Airway epithelial cell (primary cell): ENCODE results near the gene LDLRAD2. TPM values are rescaled to one million over a fixed set of nuclear protein-coding genes. Genes with fewer than 3 reads are reported as not detected.

Experiments
- total RNA-seq: library from RNA; depleted of rRNA; stranded (reverse); fragments of >200 nt; gene quantifications from 2 replicates; pipeline ENCODE4 v1.2.3, GENCODE V29; 2015

Gene LDLRAD2, protein sequence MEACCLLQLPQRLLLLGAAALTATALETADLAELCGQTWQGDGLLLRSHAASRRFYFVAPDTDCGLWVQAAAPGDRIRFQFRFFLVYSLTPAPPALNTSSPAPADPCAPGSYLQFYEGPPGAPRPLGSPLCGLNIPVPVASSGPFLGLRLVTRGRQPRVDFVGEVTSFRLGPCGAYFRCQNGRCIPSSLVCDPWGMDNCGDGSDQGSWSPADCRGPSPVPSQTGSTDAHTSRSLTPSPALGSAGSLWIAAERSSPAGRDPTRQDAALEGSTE
- not detected in 2 replicates for total RNA-seq

DNA sequence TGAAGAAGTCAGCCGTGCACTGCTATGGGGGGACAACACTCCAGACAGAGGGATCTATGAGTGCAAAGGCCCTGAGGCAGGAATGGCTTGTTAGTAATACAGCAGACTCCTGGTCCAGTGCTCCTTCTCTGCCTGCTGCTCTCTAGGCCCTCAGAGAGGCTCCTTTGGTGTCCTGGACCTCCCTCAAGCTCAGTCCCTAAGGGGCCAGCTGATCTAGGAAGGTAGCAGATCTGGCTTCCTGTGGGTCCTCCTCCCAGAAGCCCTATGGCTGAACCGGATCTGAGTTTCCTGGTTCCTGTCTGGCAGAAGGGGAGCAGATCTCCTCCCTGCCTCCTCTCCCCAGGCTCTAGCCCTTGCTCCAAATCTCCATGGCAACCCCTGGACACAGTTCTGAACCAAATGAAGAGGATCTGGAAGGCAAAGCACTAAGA lies at the start of gene LDLRAD2:
Gene LDLRAD2, plus strand, starts transcription at position 391 of the 431 bp plus-strand sequence. CDS start 187 bp downstream, outside the sequence.

DNA sequence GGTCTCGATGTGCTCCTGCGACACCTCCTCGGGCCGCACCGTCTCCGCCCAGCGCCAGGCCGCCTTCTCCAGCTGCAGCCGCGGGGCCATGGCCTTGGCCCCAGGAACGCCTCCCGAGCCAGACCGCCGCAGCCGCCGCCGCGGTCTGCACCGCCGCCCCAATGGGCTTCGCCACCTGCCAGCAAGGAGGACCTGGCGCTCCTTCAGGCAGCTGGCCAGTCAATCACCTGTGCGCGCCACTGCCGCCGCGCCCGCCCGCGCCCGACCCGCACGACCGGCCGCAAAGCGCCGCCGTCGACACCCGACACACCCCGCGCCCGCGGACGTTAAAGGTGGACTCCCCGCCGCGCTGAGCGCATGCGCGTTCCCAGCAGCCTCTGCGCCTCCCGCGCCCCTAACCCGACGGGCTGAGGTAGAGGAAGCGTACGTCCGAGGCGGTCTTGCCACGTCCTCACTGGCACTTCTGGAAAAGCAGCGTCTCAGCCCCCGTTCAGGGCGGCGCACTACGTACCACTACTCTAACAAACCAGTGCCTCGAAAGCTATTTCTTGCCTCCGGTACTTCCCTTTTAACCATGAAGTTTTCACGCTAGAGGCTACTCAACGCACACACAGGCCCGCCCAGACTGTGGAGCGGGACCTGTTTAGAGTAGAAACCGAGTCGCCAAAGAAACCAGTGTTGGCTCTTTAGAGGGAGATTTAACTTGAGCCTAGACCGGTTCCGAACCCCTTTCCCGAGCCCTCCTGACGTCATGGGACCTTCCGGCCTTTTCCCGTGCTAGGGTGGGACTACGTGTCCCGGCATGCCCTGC lies 29.0 kb upstream of the LDLRAD2 start, which contains the start of gene USP48:
Gene USP48, minus strand, starts transcription at position 282 of the 811 bp plus-strand sequence. Its CDS starts 192 bp downstream, at position 90.

Other genes starting within 250 kb of the LDLRAD2 start
- gene RAP1GAP, start 142.9 kb upstream of the LDLRAD2 start, total RNA-seq, result 0.46 and 1.8 TPM in 2 replicates
- 24.4 and 32.6 TPM in 2 replicates for gene USP48, start 29.1 kb upstream of the LDLRAD2 start, total RNA-seq
- 109 and 120 TPM in 2 replicates for gene HSPG2, start 125.0 kb downstream of the LDLRAD2 start, total RNA-seq
- not detected in 2 replicates for gene CELA3B, start 164.8 kb downstream of the LDLRAD2 start, total RNA-seq
- gene CELA3A, start 189.4 kb downstream of the LDLRAD2 start, total RNA-seq, result not detected in 2 replicates
- 290 and 339 TPM in 2 replicates for gene CDC42, start 240.4 kb downstream of the LDLRAD2 start, total RNA-seq